SK-N-MC (cell line): Measurements from ENCODE around the gene TMEM40.

Experiments used
- EZH2 ChIP-seq: fragments of 200-600 bp; sonication (generic); IDR thresholded peaks from one replicate; pipeline ENCODE4 v1.6.1; 2017; ENCODE audit warnings: antibody characterized with exemption
- POLR2AphosphoS5 ChIP-seq: IDR thresholded peaks from 2 replicates; pipeline ENCODE4 v1.6.1; 2012; ENCODE audit warnings: mild to moderate bottlenecking, low read depth, low read length, borderline replicate concordance

GRCh38 chr3:12793701-12794100, 34.6 kb upstream of the TMEM40 start:
- TF ChIP-seq POLR2AphosphoS5 (no peak), EZH2 (no peak)
